Endothelial cell of umbilical vein (primary cell): ENCODE data around the gene TXNIP.

Source experiments
- POLR2A ChIP-seq: IDR thresholded peaks from 2 replicates; pipeline ENCODE4 v1.6.1; 2012; ENCODE audit warnings: low read depth, mild to moderate bottlenecking, control low read depth, low read length
- POLR2AphosphoS5 ChIP-seq: IDR thresholded peaks from 2 replicates; pipeline ENCODE4 v1.6.1; 2012; ENCODE audit warnings: low read depth, mild to moderate bottlenecking, control low read depth, low read length, moderate library complexity; ENCODE audit not compliant: insufficient read depth

DNA sequence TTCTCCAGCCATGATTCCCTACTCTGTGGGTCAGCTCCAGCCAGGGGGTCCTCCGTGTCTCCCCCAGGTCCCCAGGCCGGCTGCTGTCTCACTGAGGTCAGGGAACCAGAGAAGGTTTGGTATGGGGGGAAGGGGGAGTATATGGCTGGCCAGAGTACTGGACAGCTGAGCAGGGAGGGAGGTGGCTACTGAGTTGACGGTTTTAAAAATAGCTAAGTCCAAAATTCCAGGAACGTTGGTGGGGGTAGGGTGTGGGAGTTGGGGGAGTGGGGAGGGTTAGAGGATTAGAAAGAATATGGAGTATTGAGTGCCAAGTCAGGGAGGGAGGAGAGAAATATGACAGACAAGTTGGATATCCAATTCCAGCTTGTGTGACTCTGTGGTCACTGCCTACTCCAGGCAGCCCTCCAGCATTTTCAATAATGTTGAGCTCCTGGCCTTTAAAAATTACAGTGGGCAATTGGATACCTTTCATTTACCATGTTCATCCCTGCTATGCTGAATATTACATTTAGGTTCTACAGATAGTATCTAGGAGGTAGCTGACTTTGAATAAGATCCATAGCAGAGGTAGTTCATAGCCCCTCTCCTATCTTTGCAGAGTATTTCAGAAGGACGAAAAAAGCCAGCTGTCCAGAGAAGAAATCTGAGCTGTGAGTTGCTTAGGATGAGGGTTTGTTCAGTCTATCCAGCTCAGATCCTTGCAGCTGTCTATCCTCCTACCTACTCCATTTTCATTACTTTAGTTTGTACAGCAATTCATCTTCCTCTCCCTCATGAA lies 25.4 kb upstream of the TXNIP start, which contains the start of gene HJV:
- TF ChIP-seq POLR2AphosphoS5 = no peak
- no peak for TF ChIP-seq POLR2A
